Measurements from ENCODE around the gene BRSK1.

BRSK1 gene

GRCh38 chr19:55254625-55254977 lies 29.2 kb upstream of the BRSK1 start:
- DNase-seq: no peak

DNA sequence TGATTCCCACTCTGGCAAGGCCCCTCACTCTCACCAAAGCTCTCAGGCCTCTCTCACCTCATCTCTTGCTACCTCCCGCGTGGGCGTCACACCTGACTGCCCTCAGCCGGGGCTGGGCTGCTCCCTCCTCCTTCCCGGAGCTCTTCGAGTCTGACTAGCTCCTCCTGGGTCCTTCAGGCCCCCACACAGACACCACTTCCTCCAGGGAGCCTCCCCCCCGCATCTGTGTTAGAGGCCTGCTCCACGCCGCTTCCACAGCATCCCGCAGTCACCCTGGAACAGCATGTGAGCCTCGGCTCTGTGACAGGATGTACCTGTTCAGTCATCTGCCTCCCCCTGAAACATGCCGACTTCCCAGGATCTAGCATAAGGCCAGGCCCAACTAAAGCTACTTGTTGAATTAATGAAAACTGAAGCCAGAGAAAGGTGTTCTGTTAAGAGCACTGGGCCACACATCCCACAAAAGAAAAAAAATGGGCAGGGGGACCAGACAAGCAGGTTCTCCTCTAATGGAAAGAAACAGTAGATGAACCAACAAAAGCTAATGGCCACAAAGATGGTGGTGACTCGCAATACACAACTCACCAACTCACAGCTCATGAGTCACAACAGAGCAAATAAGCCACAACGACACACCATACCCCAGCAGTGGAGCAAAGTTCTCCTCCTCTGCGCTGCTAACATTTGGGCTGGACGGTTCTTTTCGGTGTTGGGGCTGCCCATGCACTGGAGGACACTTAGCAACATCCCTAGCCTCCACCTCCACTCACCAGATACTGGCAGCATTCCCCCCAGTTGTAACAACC lies 28.0 kb upstream of the BRSK1 start:
- peak; percentile 52 for DNase-seq

- DNase-seq: no peak
Observed at GRCh38 chr19:55256562-55257460, 27.0 kb upstream of the BRSK1 start.

DNA sequence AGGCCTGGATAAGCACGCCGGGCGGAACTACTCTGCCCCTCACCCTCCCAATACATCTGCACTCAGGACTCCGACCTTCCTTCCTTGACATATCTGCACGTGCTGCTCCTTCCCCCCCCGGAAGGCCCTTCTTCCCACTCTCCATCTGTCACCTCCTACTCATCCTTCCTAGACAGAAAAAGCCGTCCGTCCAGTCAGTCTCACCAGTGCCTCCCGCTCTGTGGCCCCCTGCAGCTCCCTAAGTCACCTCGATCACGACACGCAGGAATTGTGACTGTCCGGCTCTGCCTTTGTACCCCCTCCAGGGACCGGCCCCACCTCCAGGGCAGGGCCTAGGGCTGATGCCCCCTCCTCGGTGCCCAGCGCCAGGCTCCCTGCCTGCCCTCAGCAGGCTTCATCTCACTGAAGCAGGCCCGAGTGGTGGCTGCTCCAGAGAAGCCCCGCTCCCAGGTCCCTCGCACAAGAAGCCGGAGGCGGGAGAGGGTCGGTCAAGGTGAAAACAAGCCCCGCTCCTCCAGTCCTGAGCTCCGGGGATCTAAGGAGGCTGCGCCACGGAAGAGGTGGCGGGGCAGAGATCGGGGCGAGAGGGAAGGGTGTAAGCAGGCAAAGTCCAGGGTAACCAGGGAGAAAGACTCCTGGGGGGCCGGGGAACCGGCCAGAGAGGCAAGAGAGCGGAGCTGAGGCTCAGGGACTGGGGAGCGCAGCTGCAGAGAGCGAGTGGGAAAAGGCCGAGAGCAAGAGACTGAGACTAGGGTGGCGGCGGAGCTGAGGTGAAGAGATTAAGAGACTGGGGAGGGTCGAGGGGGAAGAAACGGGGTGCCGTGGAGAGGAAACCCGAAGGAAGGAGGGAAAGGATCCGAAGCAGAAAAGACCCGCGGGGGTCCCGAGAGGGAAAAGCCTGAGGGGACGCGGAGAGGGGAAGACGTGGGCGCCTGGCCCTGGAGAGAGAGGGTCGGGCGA lies 26.1 kb upstream of the BRSK1 start:
- peak; percentile 26 for DNase-seq

GRCh38 chr19:55258476-55258827 lies 25.3 kb upstream of the BRSK1 start:
- DNase-seq: peak; percentile 60

DNA sequence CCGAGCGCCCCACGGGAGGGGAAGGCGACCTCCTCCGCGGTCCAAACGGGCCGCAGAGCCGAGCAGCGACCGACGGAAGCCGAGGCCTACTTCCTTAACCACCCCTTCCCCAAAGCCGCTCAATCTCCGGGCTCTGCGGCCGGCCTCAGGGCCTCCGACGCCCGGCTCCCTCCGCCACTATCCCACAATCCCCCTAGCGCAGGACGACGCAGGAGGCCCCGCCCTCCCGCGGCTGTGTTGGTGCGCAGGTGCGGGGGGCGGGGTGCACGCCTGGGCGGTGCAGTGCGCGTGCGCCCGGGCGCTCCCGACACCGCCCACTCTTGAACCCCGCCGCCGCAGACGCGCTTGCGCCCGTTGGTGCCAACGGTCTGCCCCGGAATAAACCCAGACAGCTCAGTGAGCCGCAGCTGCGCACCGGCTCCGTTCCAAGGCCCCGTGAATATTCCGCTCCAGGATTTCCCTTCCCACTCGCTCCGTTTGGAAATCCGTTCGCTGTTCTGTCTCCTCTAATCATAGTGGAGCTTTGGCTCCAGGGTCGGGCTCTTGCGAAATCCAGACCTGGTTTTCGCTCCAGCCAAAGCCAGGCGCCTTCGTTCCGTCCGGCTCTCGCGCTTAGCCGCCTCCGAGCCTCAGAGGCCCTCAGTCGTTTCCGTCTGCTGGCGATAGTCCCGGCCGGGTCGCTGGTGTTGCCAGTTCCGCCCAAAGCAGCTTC lies 24.8 kb upstream of the BRSK1 start, which contains the start of gene PPP6R1:
PPP6R1 (minus strand) TSS at position 190 of the 712 bp plus-strand sequence. CDS start 11,914 bp downstream, outside the sequence.
- DNase-seq: peak; percentile 92

DNA sequence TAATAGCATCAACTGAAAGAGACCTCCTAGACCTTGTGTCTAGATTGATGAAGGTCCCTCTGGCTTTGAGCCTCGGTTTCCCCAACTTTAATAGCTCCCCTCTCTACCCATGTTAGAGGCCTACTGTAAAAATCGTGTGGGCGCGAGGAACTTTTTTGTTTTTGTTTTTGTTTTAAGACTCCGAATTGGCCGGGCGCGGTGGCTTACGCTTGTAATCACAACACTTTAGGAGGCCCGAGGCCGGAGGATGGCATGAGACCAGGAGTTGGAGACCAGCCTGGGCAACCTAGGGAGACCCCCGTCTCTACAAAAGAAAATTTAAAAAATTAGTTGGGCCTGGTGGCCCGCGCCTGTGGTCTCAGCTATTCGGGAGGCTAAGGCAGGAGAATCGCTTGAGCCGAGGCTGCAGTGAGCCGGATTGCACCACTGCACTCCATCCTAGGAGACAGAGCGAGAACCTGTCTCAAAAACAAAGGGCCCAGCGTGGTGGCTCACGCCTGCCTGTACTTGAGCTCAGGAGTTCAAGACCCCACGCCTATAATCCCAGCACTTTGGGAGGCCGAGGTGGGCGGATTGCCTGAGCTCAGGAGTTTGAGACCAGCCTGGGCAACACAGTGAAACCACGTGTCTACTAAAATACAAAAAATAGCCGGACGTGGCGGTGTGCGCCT lies 24.1 kb upstream of the BRSK1 start:
- no peak for DNase-seq

- no peak for DNase-seq
Observed at GRCh38 chr19:55261671-55262126, 22.1 kb upstream of the BRSK1 start.

DNA sequence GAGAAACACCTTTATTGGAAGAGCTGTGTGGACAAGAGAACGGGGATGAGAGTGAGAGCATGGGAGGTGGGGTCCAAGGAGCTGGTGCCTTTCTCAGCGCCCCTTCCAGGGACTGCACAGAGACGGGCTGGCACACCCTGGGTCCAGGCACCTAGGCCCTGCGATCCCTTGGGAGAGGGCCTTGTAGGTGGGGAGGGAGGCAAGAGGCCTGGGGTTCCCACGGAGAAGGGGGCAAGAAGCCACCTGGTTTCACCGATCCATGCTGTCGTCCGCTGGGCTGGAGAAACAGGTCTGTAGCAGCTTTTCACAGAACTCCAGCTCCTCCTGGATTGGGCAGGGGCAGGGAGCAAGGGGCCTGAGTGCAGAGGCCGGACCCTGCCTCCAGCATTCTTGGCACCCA lies 21.4 kb upstream of the BRSK1 start:
- DNase-seq: no peak

GRCh38 chr19:55264531-55264930 lies 19.3 kb upstream of the BRSK1 start:
- DNase-seq: no peak

DNA sequence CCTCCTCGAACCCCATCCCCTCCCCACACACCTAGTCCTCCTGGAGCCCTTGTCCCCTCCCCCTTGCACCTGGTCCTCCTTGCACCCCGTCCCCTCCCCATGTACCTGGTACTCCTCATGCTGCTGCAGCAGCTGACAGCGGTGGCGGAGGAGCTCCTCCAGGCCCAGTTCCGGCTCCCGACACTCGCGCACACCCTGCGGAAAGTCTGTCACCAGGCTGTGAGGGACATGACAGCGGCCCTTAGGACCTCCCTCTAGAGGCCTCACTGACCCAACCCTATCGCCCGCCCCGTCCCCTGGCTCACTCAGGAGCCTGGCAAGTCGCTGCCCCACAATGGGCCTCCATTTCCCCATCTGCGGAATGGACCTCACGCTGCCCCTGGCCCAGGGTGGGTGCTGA lies 18.6 kb upstream of the BRSK1 start:
- no peak for DNase-seq

- DNase-seq: no peak
Observed at GRCh38 chr19:55265723-55266386, 17.9 kb upstream of the BRSK1 start.

DNA sequence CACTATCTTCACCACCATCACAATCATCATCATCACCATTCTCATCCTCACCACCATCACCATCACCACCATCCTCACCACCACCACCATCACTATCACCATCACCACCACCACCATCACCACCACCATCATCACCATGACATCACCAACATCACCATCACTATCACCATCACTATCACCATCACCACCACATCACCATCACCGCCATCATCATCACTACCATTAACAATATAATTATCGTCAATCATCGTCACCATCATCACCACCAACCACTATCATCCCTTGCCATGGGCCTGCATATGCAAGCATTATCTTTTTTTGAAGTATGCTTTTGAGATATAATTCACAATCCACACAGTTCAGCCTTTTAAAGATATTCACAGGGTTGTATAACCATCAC lies 17.4 kb upstream of the BRSK1 start:
- no peak for DNase-seq

DNA sequence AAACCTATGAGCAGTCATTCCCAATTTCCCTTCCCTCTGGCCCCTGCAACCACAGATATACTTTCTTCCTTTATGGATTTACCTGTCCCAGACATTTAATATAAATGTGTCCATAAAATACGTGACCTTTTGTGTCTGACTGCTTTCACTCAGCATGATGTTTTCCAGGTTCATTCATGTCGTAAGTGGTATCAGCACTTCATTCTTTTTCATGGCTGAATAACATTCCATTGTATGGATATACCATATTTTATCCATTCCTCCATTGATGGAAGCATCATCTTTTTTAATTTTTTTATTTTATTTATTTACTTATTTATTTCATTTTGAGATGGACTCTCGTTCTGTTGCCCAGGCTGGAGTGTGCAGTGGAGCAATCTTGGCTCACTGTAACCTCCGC lies 17.0 kb upstream of the BRSK1 start:
- no peak for DNase-seq

DNA sequence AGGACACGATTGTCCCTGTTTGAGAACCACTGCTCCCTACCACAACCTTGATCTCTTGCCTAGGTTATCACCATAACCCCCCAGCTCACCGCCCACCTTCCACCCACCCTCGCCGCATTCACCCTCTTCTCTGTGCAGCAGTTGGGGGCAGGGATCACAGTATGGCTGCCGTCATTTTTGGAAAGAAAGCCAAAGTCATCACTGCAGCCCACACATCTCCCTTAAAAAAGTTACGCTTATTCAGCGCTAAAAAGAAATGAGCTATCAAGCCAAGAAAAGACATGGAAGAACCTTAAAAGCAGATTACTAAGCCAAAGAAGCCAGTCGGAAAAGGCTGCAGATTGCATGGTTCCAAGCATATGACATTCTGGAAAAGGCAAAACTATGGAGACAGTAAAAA lies 14.5 kb upstream of the BRSK1 start:
- DNase-seq: no peak

DNA sequence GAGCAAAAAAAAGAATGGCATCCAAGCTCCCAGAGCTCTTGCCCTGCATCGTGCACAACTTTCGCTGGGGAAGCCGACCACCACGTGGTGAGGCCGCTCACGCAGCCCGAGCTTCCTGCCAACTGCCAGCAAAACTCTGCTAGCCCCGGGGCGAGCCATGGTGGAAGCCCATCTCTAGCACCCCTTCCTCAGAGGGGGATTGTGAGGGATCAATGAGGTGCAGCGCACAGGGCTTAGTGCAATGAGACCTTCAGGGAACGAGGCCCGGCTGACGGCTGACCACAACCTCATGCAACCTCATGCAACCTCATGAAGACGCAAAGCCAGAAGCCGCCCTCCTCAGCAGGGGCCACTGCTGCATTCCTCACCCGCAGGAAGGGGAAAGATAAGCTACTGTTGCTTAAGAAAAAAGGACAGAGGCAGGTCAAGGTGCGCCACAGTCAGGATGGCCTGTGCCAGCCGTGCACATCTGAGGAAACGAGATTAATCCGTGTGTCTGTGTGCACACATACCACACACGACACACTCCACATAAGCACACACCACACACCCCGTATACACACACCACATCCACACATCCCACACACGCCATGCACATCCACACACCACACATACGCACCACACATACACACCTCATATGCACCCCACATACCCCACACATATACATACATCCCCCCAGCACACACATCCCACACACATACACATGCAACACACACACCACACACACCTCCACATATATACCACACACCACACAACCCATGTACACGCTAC lies 13.4 kb upstream of the BRSK1 start:
- no peak for DNase-seq

DNA sequence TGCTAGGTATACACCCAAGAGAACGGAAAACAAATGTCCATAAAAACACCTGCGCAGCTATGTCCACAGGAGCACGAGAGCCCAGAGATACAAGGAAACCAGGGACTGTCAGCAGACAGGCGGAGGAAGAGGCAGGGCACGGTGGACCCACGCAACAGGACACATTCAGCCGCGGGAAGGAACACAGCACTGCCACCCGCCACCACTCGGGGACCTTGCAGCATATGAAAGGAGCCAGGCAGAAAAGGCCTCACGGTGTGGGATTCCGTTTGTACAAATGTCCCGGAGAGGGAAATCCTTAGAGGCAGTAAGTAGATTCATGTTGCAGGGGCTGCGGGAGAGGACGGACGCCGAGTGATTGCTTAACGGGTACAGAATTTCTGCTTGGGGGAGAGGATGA lies 11.7 kb upstream of the BRSK1 start:
- DNase-seq: no peak

DNA sequence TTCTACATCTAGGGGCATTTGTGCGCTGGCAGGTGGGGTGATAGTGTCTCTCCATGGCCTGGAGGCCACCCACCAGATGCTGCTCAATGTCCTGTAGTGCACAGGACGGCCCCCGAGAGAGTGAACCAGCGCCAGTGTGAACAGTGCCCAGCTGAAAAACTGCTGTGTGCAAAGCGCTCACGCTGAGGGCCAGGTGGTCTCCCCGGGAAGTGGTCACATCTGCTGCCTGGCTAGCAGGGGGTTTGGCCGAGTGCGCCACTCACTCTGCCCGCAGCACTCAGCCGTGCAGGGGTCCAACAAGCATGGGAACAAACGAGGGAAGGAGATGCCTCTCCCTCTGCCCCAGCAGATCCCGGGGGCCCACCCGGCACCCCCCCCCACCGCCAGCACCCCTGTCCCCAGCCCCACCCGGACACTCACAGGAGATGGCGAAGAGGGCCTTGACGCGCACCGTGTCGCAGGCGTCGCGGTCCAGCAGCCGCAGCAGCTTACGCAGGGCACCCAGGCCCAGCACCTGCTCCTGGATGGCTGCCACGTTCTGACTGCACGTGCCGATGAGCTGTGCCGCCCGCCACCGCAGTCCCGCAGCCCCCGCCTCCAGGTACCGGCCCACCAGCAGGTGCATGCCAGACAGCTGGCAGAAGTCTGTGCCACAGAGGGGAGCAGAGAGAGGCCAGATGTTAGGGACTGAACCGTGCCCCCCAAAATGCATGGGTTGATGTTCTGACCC lies 9.7 kb upstream of the BRSK1 start:
- no peak for DNase-seq

All from stimulated activated CD4-positive, alpha-beta T cell treated with anti-CD3 and anti-CD28 coated beads, Interleukin-12 subunit alpha, Interleukin-12 subunit beta, amount 100 ng/mL, for 4 hours (primary cell).